GM12874 (cell line): ENCODE data around the gene GIT1.

ENCODE experiments used
- CTCF ChIP-seq: IDR thresholded peaks from 2 replicates; pipeline ENCODE4 v1.5.1; 2011; ENCODE audit warnings: low read depth, mild to moderate bottlenecking, control low read depth, low read length, moderate library complexity; ENCODE audit not compliant: insufficient read depth

GIT1 gene

GRCh38 chr17:29590411-29591145 is 1.1 kb upstream of the GIT1 start:
- TF ChIP-seq CTCF, result no peak

- TF ChIP-seq CTCF, result no peak
Measured at GRCh38 chr17:29588562-29589411, 661 bp downstream of the GIT1 start.

- TF ChIP-seq CTCF, result no peak
Measured at GRCh38 chr17:29588017-29588561, 1.4 kb downstream of the GIT1 start.

- TF ChIP-seq CTCF, result no peak
Measured at GRCh38 chr17:29587591-29587990, 1.9 kb downstream of the GIT1 start.

GRCh38 chr17:29586676-29587469 is 2.6 kb downstream of the GIT1 start:
- TF ChIP-seq CTCF, result no peak

- peak; percentile 58 for TF ChIP-seq CTCF
Measured at GRCh38 chr17:29585080-29585751, 4.2 kb downstream of the GIT1 start.
